HG03095 (cell line): ENCODE data around the gene PCLO.
"Not testable (repeated sequence)": the region's sequence is repeated elsewhere in the genome, so short reads cannot be mapped to it uniquely, and the experiment has no call there.

Experiments used
- ATAC-seq: cut with Tn5 transposase; IDR thresholded peaks from one replicate; pipeline ENCODE4 v1.9.1; 2021; ENCODE audit warnings: moderate library complexity; ENCODE audit not compliant: unreplicated experiment

Gene PCLO

DNA sequence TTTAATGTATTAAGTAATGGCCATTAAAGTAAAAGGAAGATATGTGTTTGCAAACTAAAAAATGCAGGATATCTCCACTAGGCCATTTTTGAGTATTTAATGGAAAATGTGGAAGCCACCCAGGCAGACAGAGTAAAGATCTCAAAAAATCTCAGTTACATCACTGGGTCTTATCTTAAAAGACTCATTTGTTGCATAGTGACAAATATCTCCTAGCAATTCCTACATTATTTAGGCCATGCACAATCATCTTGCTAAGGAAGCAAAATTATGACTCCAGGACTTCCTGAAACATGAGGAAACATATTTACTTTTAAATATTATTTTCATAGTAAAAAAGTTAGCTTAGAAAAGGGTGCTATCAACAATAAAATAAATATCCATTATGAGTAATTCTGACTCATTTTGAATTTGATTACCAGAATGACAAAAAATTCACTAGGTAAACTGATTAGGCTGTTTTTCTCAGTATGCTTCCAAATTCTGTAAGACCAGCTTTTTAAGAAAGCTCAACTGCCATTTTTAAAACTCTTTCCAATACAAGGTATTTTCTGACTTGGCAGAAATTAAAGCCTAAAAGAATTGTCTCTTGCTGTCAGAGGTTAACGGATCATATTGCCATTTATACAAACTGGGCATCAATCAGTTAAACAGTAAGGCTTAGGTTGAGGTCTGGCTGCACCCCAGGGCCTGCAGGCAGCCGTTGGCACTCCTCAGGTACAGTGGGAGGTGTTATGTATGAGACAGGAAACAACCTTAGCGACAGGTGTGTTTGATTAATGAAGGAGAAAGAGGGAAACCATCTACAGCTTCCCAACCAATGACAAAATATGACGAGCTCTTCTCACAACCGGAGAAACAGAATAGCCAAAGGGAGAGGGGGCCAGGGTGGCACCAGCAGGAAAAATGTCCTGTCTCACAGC, 31.8 kb downstream of the PCLO start:
- no peak for ATAC-seq

DNA sequence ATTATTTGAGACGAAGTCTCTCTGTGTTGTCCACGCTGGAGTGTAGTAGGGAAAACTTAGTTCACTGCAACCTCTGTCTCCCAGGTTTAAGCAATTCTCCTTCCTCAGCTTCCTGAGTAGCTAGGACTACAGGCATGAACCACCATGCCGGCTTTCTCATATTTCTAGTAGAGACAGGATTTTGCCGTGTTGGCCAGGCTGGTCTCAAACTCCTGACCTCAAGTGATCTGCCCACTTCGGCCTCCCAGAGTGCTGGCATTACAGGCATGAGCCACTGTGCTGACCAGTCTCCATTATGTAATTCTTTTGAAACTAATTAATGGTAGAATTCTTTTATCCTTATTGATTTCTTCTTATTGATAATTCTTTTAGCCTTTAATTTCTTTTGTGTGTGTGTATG, 32.5 kb downstream of the PCLO start:
- ATAC-seq, result no peak

DNA sequence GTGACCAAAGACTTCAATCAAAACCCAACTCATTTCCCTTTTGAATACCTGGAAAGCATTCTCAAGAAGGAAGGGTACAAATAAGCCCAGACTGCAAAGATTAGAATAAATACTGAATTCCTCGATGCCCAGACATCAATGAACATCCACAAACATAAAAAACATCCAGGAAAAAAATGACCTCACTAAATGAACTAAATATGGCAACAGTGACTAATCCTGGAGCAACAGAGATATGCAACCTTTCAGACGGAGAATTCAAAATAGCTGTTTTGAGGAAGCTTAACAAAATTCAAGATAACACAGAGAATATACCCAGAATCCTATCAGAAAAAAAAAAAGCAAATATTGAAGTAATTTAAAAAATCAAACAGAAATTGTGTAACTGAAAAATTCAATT, 43.2 kb downstream of the PCLO start:
- no peak for ATAC-seq

DNA sequence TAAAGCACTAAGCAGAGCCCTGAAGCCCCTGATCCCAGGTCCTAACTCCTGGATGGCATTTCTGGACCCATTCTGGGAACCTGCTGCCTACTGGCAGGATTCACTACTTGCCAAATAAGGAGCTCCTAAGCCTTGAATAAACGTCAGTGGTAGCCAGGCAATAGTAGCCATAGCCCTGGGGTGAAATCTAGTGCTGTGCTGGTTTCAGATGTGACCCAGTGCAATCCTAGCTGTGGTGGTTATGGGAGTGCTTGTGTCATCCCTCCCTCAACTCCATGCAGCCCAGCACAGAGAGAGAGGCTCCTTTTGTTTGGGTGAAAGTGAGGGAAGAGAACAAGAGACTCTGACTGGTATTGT, 43.7 kb downstream of the PCLO start:
- ATAC-seq, result no peak

DNA sequence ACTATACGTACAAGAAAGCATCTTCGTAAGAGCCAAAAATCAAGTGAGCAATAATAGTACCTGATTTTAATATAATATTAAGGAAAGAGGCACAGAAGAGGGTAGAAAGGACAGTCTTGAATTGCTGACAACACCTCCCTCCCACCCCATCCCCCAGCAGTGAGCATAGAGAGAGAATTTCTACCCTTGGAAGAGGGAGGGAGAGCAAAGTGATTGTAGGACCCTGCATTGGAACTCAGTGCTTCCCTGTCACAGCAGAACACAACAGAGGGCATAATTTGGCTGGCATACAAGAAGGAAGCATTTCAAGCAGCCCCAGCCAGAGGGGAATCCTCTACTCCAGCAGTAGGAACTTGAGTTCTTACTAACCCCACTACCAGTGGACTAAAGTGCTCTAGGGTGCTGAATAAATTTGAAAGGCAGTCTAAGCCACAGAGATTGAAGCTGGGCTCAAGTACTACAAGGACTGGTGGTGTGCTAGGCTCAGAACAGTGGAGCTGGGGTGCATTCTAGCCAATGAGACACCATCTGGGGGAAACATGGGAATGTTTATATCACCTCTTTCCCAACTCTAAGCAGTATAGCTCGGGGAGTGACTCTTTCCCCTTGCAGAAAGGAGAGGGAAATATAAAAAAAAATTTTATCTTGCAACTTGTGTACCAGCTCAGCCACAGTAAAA, 44.2 kb downstream of the PCLO start:
- ATAC-seq, result no peak

DNA sequence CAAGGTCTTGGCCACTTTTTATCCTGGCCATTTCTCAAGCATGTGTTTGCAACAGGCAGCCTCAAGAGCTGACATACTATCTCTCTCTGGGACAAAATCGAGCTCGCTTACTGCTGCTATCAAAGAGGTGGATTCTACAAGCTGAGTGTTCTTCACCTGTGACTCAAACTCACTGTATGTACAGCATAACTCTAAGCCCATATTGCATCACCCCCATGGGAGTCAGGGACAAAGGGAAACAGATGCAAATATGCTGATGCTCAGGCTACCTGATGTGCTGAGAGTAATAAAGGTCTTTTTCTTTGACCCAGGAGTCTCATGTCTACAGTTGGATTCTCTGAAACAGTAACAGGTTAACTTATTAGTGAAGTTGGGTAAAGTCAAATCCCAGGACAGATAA, 45.2 kb downstream of the PCLO start:
- no peak for ATAC-seq

DNA sequence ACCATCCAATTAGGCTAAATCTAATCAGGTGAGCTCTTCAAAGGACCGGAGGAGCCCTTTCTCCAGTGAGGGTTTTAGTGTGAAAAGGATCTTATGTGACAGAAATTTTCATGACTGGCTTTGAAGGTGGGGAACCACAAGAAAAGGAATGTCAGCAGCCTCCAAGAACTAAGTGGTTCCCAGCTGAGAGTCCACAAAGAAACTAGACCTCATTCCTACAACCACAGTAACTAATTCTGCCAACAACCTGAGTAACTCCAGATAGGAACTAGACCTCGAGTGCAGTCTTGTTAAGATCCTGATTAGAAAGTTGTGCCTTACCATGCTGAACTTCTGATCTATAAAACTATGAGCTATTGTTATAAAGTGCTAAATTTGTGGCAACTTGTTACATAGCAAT, 51.3 kb downstream of the PCLO start:
- ATAC-seq, result no peak

DNA sequence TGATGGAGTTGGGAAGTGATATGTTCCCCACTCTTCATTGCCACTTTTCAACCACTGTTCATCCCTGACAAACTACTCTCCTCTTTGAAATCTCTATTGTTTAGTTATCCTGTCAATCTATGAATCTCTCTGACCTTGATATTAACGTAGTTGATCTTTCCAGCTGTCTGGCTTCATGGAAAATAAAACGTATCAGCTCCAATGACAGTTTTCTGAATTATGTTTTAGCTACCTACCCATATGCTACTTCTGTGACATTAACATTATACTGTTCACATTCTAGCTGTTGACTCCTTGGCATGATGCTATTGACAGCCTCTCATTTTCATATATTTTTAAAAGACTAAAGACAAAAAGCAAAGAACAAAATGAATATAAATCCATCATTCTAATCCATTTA, 53.3 kb downstream of the PCLO start:
- ATAC-seq, result no peak

DNA sequence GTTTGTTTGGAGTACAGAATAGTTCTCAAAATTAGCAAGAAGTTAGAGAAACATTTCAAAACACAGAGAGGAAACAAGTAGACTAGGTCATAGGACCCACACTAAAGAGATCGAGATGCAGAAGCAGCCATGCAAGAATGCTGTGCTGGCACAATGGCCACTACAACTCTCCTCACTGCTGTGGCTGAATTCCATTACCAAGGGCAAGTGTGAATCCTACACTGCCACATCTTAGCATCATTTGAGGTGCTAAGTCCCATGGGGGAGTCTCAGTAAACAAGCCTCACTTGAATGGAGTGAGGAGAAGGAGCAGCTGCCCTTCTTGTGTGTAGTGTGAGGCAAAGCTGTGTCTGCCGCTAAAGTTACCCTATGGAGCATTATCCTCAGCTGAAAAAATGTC, 56.7 kb downstream of the PCLO start:
- no peak for ATAC-seq

DNA sequence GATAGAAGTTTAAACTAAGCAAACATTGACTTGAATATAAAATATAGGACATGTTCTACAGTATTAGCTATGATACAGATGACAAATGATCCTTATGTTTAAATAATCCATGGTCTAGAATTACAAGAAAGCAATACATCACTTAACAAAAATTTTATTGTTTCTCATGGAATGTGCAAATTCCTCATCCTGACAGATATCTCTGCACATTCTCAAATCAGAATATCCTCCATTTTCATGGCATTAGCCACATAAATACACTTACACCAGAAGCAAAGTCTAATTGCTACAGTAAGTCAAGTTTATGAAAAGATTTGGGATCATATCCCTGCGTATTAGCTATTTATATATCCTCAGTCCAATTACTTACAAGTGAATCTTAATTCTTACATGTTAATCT, 57.6 kb downstream of the PCLO start:
- no peak for ATAC-seq

DNA sequence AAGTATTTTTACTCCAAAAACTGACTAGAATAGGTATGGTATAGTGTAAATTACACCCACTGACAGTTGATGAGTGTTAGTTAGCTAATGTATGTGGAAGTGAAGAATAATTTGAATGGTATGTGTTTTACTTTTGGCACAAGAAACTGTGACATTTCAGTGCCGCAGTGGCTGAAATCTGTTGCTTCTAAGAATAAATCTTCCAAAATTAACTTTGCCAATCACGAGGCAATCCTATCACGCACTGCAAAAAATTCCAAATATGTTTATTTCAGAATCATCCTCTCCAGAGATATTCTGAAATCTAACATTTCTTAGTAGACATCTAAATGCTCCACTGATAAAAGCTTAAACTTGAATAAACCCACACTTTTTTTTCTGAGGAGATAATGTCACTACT, 61.2 kb downstream of the PCLO start:
- ATAC-seq, result no peak

DNA sequence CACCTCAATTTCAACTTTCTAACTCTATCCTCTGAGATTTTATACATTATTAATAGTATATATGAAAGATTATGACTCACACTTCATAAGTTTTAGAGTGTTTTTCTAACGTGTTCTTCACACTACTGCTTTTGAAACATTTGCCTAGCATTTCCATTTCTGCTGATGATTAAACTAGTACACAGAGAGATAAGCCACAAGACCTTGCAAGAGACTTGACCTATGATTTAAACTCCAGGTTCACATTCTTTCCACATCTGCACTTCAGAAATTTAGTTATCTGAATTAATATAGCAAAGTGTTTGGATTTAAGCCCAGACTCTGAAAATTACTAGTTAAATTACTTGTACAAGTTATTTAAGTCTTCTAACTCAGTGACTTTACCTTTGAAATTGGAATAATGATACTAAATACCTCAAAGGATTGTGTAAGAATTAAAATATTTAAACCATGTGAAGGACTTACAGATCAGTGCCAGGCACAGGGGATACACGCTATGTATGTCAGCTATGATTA, 66.6 kb downstream of the PCLO start:
- ATAC-seq, result no peak

DNA sequence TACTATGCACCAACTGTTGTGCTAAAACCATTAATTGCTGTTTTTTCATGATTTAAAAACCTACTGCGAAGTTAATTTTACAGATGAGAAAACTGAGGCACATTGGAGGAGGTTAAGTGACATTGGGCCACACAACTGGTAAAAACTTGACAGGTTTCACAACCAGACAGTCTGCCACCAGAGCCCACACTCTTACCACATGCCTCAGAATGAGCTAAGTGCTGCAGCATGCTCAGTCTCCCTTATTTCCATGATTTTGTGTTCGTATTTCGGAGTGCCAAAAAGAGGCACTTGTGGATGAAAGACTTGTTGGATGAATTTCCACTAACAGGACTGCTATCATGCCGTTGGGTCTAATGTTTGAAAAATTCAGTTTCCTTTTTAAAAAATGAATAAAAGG, 77.4 kb downstream of the PCLO start:
- ATAC-seq, result no peak

DNA sequence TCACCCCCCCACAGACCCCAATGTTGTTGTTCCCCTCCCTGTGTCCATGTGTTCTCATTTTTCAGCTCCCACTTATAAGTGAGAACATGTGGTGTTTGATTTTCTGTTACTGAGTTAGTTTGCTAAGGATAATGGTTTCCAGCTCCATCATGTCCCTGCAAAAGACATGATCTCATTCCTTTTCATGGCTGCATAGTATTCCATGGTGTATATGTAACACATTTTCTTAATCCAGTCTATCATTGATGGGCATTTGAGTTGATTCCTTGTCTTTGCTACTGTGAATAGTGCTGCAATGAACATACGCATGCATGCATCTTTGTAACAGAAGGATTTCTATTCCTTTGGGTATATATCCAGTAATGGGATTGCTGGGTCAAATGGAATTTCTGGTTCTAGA, 82.8 kb downstream of the PCLO start:
- ATAC-seq, result not testable (repeated sequence)

DNA sequence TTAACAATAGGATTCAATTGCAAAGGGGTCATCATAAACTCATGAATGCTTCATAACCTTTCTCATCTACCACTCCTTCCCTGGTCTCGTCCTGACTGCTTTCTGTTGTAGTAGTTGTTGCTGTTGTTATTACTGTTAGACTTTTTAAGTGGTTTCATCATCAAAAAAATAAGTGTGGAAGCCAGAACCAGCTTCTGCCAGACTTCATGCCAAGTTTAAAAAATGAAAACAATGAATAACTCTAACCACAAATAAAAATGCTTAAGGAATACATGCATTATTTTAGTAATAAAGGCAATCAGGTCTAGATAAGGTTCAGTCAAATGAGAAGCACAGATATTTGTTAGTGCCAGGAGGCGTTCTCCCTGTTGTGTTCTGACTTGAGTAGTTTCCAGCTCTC, 85.4 kb downstream of the PCLO start:
- no peak for ATAC-seq

DNA sequence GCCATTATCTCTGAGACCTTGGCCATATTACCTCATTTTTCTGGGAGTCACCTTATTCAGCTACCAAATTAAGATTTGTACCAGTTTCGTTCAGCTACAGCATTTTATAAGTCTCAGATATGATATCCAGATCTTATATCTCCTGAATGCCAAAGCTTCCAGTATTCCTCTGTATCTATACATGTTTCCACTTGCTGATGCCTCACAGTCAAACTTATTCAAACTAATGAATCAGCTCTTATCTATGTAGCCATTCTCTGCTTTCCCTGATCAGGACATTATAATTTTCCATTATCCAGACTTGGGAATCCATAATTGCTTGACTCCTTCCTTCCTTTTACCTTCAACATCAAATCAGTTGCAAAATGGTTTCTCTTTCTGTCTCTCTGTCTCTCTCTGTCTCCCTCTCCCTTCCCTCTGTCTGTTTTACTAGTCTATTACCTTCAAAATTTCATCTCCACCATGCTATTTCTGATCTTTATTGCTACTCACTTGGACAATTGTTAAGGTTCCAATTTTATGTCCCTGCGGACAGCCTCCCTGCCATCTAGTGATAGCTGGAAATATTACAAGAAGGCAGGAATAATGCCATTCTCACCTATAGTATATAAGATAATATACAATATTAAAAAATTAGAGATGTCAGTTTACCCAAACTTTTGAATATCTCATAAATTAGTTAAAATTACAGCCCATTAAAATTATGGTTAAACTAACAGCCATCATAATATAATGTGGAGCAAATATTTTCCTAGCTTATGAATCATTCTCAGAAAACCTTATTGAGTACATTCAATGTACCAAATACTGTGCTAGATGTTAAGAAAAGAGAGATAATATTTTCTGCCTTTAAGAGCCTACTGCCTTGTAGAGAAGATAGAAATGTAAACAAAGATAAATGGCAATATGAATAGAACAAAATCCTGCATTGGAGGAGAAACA, 89.8 kb downstream of the PCLO start:
- no peak for ATAC-seq

DNA sequence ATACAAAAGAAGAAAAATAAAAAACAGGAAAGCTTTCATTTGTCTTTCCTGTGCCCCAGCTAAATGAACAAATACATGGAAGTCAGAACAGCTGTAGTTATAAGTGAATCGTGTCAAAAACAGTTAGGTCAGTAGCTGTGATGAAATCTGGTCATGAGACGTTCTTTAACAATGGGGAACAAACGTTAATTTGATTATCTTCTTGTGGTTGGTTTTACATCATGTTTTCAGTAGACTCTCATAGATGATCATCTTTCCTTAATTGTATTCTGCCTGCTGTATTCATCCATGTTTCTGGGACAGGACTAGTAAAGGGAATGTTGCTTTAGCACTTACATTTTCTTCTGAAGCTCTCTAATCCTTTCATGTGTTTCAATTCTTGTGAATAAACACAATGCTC, 97.0 kb downstream of the PCLO start:
- no peak for ATAC-seq

DNA sequence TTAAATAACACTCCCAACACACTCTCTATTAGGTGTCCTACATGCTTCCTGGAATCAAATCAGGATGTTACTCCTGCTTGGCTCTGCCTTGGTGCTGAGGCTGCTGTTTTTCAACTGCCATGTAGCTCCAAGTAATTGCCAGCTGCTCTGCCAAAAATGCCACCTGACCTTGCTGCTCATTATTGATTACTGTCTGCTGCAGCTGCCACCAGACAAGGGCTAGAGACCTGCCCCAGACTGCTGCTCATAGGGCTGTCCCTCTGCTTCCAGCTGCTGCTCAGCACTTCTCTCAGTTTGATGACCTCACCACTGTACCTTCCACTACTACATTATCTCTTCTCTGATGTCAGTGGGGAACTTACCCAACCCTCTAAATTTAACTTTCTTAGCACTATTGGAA, 102.5 kb downstream of the PCLO start:
- no peak for ATAC-seq

DNA sequence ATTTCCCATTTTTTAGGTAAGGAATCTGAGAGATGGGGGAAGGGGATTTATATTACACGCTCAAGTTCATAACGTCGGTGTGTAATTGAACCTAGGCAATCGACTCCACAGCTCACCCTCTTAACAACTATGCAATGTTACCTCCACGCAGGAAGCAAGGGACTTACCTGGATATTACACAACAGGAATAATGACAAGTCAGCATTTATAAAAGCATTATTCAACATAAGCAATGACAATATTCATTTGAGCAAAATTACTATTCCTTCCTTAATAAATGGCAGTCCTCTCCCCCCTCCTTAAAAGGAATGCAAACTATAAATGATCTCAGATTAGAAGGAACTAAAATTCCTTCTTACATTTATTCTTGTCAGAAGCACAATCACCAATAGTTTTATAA, 104.0 kb downstream of the PCLO start:
- no peak for ATAC-seq

DNA sequence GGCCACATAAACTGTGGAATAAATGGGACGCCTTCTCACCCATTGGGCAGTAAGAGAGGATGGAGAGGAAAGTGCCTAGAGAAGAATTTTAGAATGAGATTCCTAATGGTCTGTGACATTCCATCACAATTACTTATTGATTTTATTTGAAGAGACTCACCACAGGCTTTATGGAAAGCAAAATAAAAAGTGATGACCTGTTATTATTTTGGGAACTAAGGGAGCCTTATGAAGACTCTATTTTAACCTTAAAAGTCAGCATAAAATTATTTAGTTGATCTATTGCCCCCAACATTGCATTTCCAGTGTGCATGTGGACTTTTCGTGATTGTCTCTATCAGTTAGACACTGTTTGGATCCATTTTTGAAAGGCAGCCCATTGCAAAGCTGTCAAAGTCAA, 107.5 kb downstream of the PCLO start:
- ATAC-seq, result no peak

DNA sequence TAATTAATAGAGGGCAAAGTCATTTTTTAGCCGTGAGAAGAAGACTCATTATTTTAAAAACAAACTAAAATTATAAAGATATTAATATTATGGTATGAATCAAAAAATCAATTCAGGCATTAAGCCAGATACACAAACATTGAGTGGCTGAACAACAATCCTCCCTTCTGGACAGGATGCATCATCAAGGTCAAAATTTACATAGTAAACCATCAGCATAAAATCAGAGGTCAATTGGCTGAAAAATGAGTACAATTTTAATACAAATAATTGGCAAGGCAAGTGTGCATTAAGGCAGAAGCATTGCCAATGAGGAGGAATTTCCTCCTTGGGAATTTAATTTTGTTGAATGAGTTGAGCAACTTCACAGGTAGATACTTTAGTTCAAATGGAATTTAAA, 108.2 kb downstream of the PCLO start:
- no peak for ATAC-seq
